ENCODE data around the gene NDE1. TPM values are rescaled to one million over a fixed set of nuclear protein-coding genes. Genes with fewer than 3 reads are reported as not detected.

Gene NDE1
- total and polyA plus RNA-seq, 12 donors: 3.1 to 21.6 (median 14.7) TPM

DNA sequence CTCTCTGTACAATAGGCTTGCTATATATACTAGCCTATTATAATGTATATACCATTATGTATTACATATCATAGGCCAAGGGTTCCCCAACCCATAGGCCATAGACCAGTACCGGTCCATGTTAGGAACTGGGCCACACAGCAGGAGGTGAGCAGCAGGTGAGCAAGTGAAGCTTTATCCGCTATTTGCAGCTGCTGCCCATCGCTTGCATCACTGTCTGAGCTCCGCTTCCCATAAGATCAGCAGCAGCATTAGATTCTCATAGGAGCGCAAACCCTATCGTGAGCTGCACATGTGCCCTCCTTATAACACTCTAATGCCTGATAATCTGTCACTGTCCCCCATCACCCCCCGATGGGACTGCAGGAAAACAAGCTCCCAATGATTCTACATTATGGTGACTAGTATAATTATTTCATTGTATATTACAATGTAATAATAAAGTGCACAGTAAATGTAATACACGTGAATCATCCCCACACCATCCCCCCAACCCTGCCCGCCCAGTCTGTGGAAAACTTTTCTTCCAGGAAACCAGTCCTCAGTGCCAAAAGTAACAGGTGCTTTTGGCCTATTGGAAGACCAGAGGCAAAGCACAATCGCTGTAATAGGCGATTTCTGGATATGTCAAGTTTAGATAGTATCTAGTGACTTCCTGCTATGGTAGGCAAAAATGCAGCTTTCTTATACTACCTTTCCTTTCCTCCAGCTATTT lies 122.7 kb downstream of the NDE1 start:
- 84 to 89% (median 88%) methylated on average over 11 of the region's 11 CpGs for WGBS, 4 donors
- H3K4me1 ChIP-seq (replicated peaks in 1 of 2): no peaks in the 10 kb centered on the region
- H3K27ac ChIP-seq: no peak overlapping the region
- no peak for TF ChIP-seq POLR2A (IDR thresholded peaks at IDR 0.05)
- TF ChIP-seq, protein P1, sequence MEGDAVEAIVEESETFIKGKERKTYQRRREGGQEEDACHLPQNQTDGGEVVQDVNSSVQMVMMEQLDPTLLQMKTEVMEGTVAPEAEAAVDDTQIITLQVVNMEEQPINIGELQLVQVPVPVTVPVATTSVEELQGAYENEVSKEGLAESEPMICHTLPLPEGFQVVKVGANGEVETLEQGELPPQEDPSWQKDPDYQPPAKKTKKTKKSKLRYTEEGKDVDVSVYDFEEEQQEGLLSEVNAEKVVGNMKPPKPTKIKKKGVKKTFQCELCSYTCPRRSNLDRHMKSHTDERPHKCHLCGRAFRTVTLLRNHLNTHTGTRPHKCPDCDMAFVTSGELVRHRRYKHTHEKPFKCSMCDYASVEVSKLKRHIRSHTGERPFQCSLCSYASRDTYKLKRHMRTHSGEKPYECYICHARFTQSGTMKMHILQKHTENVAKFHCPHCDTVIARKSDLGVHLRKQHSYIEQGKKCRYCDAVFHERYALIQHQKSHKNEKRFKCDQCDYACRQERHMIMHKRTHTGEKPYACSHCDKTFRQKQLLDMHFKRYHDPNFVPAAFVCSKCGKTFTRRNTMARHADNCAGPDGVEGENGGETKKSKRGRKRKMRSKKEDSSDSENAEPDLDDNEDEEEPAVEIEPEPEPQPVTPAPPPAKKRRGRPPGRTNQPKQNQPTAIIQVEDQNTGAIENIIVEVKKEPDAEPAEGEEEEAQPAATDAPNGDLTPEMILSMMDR (IDR thresholded peaks at IDR 0.05): no peak
- intact Hi-C loops (cut with DNase I): no loop called here
- H3K4me3 ChIP-seq: no peak overlapping the region
- H3K36me3 ChIP-seq (replicated peaks in 1 of 2): no peaks in the 10 kb centered on the region
- H3K27me3 ChIP-seq: no peaks in the 10 kb centered on the region
- H3K9me3 ChIP-seq (replicated peaks in 1 of 3): no peaks in the 10 kb centered on the region
- no peak for DNase-seq

DNA sequence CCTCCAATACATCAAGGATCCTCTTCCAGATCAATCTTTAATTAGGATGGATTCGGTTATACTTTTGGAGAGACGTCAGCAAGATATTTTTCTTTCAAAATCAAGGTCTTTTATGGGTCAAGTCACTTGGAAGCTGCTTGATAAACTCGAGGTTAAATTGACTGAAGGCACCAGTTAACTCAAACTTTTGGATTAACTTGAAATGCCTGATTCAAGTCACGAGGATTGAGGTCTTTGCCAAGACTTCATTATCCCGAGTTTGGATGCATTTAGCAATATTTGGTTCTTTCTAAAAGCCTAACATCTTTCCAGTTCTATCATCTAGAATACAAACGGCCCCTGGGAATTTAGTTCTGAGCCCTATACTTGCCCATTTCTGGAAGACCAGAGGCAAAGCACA lies 123.9 kb downstream of the NDE1 start:
- H3K27me3 ChIP-seq: no peaks in the 10 kb centered on the region
- no peaks in the 10 kb centered on the region for H3K4me1 ChIP-seq (replicated peaks in 1 of 2)
- no peak for DNase-seq
- H3K4me3 ChIP-seq: no peak overlapping the region
- H3K9me3 ChIP-seq (replicated peaks in 1 of 3): no peaks in the 10 kb centered on the region
- TF ChIP-seq, protein P1 (IDR thresholded peaks at IDR 0.05): no peak
- TF ChIP-seq POLR2A (IDR thresholded peaks at IDR 0.05): no peak
- 37 to 66% (median 38%) methylated on average over 6 of the region's 6 CpGs for WGBS, 4 donors
- no peaks in the 10 kb centered on the region for H3K36me3 ChIP-seq (replicated peaks in 1 of 2)
- intact Hi-C loops (cut with DNase I): no loop called here
- peak overlapping the region in 1 of 5 donors; percentile 7 for H3K27ac ChIP-seq

DNA sequence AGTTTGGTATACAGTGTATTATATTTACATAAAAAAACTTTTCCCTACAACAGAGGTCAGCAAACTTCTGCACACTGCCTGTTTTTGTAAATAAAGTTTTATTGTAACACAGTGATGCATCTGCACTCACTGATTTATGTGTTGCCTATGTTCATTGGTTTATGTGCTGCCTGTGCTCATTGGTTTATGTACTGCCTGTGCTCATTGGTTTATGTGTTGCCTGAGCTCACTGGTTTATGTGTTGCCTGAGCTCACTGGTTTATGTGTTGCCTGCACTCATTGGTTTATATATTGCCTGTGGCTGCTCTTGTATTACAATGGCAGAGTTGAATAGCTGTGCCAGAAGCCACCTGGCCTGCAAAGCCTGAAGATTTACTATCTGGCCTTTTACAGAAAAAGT lies 125.2 kb downstream of the NDE1 start:
- H3K27me3 ChIP-seq: no peaks in the 10 kb centered on the region
- H3K9me3 ChIP-seq (replicated peaks in 1 of 3): no peaks in the 10 kb centered on the region
- no peak overlapping the region for H3K27ac ChIP-seq
- H3K4me3 ChIP-seq: no peak overlapping the region
- H3K4me1 ChIP-seq (replicated peaks in 1 of 2): no peaks in the 10 kb centered on the region
- TF ChIP-seq, protein P1 (IDR thresholded peaks at IDR 0.05): no peak
- no peak for TF ChIP-seq POLR2A (IDR thresholded peaks at IDR 0.05)
- intact Hi-C loops (cut with DNase I): no loop called here
- DNase-seq: no peak
- H3K36me3 ChIP-seq (replicated peaks in 1 of 2): no peaks in the 10 kb centered on the region

DNA sequence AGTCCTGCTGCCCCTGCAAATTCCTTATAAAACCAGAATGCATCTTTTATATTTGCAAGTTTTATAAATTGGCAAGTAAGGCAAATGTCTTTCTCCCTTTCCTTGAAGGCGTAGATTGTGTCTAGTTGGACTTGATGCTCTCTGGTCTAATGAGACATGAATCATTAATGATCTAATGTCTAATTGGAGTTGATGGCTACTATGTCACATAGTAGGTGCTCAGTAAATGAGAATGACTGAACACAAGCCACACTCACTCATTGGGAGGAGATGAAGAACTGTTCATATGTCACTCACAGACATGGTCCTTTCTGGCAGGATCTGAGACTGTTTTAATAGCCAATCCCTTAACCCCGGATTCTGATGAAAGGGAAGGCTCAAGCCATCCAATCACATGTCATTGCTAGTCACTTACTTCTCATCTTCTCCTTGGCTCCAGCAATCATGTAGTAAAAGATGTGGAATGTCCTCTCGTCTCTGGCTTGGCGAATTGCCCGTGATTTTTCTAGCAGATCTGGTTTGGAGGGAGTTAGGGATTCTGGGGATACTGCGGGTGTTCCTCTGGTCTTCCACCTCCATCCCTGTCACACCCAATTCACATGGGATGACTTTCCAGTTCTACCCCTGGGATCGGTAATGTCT lies 125.7 kb downstream of the NDE1 start:
- peak in 1 of 7 donors; percentile 56 for DNase-seq
- Histone ChIP-seq H3K9me3 (replicated peaks in 1 of 3) (no peaks in the 10 kb centered on the region), H3K4me3 (no peak overlapping the region), H3K27ac (no peak overlapping the region), H3K36me3 (replicated peaks in 1 of 2) (no peaks in the 10 kb centered on the region), H3K27me3 (no peaks in the 10 kb centered on the region), H3K4me1 (replicated peaks in 1 of 2) (no peaks in the 10 kb centered on the region)
- TF ChIP-seq POLR2A (IDR thresholded peaks at IDR 0.05): no peak
- TF ChIP-seq, protein P1 (IDR thresholded peaks at IDR 0.05): no peak
- intact Hi-C loops (cut with DNase I): no loop called here
- 67 to 86% (median 73%) methylated on average over 7 of the region's 7 CpGs for WGBS, 4 donors

MicroRNAs within 50 kb of the gene (microRNA counts, 767-probe panel; counts per million panel counts)
- microRNA hsa-miR-484: 0 to 2,657 counts per million in 2 donors

Other genes starting within 250 kb of the NDE1 start
- gene BMERB1, start 215.7 kb upstream of the NDE1 start, total RNA-seq: 10 to 100 TPM in 8 of 9 donors, 1 to 10 TPM in 1; 9.8 to 56.0 (median 19.3) TPM
- gene BMERB1, start 215.7 kb upstream of the NDE1 start, polyA plus RNA-seq: 10 to 100 TPM; 12.6 to 17.9 (median 16.8) TPM
- 10 to 100 TPM; 17.8 to 77.9 (median 37.6) TPM for gene MARF1, start 7.1 kb upstream of the NDE1 start, total RNA-seq
- 10 to 100 TPM; 13.2 to 32.6 (median 21.5) TPM for gene MARF1, start 7.1 kb upstream of the NDE1 start, polyA plus RNA-seq
- gene MYH11, start 206.8 kb downstream of the NDE1 start, total RNA-seq: 10 to 100 TPM in 6 of 9 donors, 1 to 10 TPM in 3; 2.4 to 33.3 (median 16.3) TPM
- 10 to 100 TPM; 31.9 to 45.1 (median 41.7) TPM for gene MYH11, start 206.8 kb downstream of the NDE1 start, polyA plus RNA-seq
- 10 to 100 TPM; 27.2 to 46.0 (median 34.7) TPM for gene CEP20, start 238.4 kb downstream of the NDE1 start, total RNA-seq
- 10 to 100 TPM; 15.2 to 63.8 (median 17.3) TPM for gene CEP20, start 238.4 kb downstream of the NDE1 start, polyA plus RNA-seq